ENCODE measurements around the gene JMJD6.

GRCh38 chr17:76672892-76673291 lies 53.5 kb downstream of the JMJD6 start:
- no peak for TF ChIP-seq SUZ12 (IDR thresholded peaks at IDR 0.05; ENCODE audit: extremely low read depth, insufficient read depth, insufficient read length)
- TF ChIP-seq ZNF274 (IDR thresholded peaks at IDR 0.05; ENCODE audit: low read depth, low read length) = no peak

Measured in NT2/D1 (cell line).